C4-2B (cell line): ENCODE measurements around the gene PRMT3.

Experiments
- ZFX ChIP-seq: fragments of 450-650 bp; IDR thresholded peaks from 2 replicates; pipeline ENCODE4 v1.6.1; 2017
- TF ChIP-seq, protein P1 (sequence below): fragments of 450-650 bp; conservative IDR thresholded peaks from 2 replicates; pipeline ENCODE4 v1.5.1; 2017; ENCODE audit warnings: mild to moderate bottlenecking

DNA sequence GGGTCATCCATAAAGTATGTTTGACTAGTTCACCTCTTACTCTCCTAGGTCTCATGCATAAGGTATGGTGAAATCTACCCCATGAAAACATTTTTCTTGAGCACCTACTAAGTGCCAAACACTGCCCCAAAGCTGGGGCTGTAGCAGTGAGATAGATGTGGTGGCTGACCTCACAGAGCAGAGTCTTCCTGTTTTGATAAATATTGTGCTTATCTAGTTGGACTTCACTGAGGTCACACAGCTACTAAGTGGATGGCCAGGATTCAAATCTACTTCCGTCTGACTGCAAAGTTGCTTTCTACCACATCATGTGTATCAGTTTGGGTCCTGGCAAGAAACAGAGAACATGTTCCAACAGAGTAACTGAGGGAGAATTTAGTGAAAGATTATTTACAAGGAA, 30.4 kb upstream of the PRMT3 start:
- TF ChIP-seq, protein P1, sequence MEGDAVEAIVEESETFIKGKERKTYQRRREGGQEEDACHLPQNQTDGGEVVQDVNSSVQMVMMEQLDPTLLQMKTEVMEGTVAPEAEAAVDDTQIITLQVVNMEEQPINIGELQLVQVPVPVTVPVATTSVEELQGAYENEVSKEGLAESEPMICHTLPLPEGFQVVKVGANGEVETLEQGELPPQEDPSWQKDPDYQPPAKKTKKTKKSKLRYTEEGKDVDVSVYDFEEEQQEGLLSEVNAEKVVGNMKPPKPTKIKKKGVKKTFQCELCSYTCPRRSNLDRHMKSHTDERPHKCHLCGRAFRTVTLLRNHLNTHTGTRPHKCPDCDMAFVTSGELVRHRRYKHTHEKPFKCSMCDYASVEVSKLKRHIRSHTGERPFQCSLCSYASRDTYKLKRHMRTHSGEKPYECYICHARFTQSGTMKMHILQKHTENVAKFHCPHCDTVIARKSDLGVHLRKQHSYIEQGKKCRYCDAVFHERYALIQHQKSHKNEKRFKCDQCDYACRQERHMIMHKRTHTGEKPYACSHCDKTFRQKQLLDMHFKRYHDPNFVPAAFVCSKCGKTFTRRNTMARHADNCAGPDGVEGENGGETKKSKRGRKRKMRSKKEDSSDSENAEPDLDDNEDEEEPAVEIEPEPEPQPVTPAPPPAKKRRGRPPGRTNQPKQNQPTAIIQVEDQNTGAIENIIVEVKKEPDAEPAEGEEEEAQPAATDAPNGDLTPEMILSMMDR, result no peak
- TF ChIP-seq ZFX, result no peak
